Muscle of arm (tissue), 12 donors: Measurements from ENCODE around the gene HOXB3. TPM values are rescaled to one million over a fixed set of nuclear protein-coding genes. Genes with fewer than 3 reads are reported as not detected.

Experiments
- DNase-seq: peaks from one replicate; pipeline ENCODE4 v3.0.0-alpha.2; 2013
- polyA plus RNA-seq, 12 donors: library from polyadenylated mRNA; unstranded; fragments of 120-200 nt; gene quantifications; one replicate each; pipeline ENCODE4 v1.2.1, GENCODE V29; 2013; ENCODE audit not compliant: insufficient read length in 12 of 12

HOXB3 gene
- polyA plus RNA-seq, 12 donors: 4.0 to 42.9 (median 13.4) TPM; not detected in 1

DNA sequence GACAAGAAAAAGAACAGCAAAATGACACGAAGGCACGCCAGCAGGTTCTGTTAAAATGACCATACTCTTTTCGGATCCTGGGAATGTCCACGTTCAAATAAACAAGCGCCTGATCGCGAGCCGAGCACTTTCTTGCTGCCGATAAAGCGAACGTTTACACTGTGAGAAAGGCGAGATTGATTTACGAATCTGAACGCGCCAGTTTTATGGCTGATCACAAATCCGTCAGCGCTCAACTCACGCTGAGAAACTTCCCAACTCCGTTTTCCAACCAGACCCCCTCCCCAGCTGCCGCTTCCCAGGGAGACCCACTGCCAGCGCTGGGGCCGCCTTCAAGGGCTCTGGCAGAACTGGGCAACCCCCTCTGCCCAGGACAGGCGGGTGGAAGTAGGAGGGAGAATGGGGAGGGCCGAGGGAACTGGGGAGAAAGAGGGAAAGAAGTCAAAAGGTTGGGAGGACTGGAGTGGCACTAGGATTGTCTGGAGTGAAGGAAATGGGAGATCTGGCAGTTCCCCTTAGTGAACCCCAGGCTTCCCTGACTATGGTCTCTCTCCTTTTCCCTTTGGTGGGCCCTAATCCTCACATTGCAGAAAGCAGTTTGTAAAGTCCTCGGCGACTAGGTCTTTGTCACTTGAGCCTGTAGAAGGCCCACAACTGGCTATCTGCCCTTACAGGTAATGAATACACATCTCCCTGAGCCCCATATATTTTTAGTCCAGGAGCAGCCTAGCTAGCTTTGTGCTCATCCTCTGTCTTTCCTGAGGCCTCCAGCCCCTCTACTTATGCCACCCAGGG is 18.8 kb downstream of the HOXB3 start:
- no peak for DNase-seq

DNA sequence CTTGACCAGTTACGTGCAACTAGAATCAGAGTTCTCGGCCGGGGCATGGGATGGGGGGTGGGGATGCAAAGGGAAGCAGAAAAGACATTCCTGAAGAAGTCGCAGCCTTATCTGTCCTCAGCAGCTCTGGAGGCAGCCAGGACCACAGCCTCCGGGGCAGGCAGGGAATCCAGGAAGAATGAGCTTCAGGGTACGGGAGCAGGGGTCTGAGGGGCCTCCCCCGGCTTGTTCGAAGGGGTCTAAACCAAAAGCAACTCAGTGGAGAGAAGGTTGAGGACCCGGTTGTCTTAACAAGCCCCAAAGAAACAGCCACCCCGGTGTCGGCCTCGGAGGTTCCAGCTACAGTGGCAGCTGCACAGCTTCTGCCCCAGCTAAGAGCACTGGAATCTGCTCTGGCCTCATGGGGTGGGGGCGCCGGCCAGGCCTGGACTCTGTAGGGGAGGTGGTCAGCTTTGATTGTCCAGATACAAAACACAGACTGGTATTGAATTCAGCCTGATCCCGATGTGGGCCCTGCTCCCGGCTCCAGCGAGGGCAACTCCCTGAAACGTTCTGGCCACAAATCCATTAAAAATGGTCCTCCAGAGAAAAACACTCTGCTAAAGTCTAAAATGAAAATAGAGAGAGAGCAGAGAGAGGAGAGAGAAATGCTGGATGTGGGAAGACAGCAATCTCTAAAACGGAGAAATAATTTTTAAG is 19.6 kb downstream of the HOXB3 start:
- no peak for DNase-seq

DNA sequence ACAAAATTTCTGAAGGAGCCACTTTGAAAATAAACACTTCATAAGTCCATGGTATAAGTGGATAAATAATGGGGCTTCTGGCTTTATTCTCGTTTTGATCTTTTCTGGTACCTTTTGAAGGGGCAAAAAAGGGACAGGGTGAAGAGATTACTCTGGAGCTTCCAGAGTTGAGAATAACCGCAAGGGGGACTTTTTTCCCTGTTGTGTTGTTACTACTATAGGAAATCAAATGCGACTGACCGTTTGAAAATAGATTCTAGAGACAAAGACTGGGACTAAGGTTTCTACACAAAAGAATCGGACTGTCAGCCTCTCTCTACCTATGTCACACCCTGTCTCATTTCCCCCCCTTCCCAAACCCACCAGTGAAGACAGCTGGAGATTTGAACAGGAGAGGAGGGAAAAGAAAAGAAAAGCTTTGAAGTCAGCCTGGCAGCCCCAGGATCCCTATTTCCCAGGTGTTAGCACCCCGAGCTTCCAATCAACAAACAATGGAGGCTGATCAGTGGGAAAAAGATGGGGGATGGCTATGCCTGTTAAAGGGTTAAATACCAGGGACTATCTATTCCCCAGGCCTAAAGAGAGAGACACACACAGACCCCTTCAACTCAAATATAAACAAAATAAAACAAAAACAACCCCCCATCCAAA is 20.2 kb downstream of the HOXB3 start:
- no peak for DNase-seq

DNA sequence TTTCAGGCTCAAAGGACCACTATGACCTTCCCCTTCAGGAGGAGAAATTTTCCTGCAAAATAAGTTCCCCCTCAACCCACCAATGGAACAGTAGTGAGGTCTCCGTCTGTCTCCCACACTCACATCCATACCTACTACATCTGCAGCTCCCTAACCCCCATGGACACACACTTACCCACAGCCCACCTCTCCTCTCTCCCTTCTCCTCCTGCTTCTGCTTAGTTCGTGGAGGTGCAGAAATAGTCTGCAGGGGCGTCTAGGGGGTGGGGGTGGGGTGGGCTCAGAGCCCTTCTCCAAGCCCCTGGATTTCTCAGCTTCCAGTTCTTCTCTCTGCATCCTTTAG is 20.8 kb downstream of the HOXB3 start:
- DNase-seq: no peak

DNA sequence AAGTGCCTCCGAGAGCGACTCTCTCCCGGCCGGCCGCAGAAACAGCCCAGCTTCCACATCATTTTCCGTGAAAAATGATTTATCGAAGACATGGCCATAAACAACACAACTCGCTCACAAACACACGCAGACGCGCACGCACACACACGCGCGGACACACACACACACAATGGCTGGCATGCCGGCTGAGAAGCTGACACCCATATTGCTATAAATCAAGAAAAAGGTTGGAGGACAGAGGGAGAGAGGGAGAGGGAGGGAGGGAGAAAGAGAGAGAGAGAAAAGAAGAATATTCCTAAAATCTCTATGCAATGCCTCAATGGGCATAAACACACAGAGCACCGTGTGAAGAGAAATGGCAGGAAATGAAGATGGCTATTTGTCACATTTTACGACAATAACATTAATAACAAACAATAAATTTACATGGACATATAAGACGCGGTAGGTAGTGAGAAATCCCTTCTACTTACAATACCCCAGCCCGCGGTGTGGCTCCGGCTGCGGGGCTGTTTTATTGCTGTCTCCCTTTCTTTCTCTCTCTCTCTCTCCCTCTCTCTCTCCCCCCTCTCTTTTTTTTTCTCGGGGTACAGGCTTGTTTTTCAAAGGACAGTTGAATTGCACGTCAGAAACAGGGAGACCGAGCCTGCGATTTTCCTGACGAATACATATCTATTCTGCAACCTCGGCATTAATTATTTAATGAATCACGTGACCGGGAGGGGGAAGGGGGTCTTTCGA is 21.4 kb downstream of the HOXB3 start:
- no peak for DNase-seq

DNA sequence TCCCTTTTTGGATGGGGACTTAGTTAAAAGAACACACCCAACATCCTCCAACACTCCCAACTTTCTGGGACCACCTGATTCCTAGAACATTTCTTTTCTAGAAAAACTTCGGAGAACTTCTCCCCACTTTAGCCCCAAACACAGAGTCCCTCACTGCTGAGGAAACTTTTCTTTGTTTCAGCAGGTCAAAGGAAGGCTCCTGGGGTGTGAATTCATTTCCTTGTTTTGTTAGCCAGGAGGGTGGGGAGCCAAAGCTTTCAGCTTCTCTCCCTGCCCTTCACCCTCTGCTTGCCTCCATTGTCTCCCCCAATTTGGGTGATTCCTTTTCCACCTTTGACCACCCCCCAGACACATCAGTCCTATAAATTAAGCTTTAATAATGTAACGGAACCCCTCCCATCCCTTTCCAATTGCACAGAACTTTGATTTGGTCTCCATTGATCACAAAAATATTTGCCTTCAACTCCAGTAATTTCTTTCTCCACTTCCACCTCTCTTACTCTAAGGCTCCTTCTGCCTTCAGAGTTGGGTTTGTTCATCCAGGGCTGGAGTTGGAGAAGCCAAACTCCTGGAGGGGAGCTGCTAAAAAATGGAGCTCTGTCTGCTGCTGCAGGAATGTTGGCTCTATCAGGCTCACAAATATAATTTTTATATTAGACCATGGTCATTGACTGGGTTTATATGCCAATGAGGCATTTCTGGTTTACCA is 22.2 kb downstream of the HOXB3 start:
- DNase-seq: no peak

DNA sequence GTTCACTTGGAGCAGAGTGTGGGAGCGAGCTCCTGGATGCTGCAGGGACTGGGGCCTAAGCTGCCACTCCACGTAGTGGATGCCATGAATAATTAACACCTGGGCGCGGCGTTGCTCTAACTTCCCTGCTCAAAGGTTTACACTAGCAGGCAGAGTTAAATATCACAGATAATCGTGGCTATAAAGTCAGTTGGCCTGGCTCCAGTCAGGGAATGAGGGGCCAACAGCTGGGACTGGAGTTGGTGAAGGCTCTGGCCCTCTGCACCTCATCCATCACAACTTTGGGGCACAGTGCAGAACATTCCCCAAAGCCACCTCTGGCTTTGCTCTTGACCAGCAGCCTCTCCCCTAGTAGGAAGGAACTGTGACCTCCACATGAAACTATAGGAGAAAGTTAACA is 22.8 kb downstream of the HOXB3 start:
- DNase-seq: no peak

DNA sequence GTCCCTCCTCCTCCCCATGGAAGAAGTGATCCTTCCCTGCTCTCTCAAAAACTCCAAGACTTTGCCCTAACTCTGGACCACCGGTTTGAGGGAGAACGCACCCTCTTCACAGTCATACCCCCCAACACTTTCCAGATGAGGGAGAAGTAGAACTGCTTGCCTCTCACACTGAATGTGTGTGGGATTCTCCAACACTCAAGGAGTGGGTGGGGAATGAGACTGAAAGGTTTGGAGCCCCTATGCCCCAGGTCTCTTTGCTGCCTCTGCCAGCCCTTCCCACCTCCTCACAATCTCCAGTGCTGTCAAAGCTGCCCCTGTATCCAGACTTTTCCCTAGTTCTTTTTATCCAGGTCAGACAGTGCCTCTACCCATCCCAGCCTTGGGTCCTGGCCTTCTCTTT is 23.3 kb downstream of the HOXB3 start:
- no peak for DNase-seq

DNA sequence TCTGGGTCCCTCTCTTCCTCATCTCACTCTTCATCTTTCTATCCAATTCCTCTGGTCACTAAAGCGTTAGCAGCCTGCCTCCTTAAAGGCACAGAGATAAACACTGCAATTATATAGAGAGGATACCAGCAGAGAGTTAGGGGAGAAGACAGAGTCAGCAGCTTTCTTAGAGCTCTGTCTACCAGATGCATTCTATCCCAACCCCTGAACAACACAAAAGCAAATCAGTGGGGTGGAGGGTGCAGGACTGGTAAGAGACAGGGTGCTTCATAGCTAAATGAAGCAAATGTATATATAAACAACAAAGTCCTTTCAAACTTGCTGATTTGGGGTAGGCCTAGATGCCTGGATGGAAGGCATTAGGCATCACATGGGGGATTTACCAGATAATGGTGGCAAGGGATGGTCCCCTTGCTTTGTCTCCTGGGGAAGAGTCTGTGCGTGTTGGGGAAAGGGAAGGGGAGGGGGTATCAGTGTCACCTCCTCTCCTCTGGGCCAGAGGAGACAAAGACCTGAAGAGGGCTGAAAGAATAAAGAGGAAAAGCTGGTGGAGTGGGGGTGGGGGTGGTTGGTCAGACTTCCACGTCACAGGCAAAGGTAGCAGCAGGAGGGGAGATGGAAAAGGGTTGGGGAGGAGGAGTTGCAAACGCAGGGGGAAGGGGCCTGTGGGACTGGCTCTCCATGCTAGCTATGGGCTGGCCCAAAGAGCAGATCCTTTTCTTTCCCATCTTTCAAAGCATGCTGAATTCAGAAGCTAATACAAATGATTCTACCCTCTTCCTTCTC is 23.9 kb downstream of the HOXB3 start:
- no peak for DNase-seq

DNA sequence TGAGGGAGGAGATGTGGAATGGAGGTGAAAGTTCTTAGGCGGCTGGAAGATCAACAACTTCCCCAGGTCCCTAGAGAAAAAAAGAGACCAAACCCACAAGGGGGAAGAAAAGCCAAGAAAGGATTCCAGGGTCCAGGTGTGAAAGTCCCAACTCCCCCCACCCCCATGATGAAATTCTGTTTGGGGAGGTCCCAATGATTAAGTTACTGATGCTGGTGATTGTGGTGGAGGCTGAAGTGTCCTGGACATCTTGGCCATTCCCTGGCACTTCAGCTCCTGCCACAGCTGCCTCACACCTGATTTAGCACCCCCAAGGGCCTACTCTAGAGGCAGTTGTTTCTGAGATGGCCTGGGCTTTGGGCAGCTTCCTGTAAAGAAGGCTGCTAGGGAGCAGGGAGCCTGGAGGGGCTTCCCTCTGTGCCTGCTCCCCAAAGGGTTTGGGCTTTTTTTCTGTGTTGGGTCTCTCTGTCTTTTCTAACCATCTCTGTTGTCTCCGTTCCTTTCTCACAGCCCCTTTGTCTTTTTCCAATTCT is 25.0 kb downstream of the HOXB3 start:
- DNase-seq: no peak

DNA sequence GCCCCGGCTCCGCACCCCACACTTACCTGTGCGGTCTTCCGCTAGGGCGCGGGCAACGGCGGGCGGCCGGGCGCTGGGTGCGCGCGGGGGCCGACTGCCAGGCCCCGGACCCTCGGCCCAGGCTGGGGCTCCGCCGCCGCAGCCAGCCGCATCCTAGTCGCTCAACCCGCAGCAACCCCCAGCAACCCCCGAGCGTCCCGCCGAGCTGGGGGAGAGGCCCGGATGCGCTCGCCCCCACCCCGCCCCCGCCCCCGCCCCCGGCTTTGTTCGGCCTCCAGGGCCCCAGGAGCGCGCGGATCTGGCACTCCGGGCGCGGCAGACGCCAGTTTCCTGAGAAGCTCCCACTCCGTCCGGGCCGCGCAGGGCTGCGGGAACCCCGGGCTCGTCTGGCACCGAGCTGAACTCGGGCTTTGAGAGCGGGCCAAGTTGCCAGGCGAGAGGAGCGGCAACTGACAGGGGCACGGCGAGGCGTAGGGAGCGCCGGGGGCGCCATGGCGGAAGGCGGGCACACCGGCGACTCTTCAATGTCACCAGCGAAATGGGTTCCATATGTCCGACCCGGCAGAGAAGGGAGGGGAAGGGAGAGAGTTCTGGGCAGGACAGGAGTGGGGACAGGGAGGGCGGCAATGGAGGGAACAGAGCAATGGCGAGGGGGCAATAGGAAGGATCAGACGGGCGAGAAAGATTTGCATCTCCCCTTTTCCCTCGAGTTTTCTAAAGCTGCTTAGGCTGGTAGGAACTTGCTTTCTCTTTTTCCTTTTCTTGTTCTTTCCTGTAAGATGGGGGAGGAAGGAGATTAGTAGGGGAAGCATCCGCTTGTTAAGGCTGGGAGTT is 25.6 kb downstream of the HOXB3 start:
- DNase-seq: no peak

DNA sequence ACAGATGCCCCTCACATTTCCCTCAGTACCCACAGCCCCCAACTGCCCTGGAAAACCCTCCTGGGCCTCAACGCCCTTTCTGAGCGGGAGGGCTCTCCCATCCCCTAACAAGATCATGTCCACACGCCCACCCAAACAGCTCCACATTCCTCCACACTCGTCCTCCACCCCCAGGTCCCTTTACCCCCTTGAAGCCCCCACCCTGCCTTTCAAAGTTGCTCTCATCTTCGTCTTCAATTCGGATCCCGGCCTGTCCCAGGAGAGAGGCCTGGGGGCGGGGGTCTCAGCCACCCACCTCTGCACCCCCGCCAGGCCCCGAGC is 26.2 kb downstream of the HOXB3 start:
- no peak for DNase-seq

DNA sequence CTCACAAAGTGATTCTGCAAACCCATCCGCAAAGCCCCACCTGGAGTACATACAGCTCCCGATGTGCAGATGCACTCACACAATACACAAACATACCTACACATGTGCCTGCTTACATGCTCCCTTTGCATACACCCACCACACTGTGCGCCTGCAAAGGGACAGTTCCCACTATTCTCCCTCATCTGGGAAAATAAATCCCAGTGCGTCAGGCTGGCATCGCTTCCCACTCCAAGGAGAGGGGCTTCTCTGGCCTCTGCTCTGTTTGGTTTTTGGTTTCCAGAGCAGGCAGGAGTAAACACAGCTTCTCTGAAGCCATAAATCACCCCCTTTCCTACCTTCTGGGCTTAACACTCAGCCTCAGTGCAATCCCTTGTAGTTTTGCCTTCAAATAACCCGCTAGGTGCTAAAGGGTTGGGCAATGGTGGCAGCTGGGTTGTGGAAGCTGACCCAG is 26.6 kb downstream of the HOXB3 start:
- DNase-seq: no peak

DNA sequence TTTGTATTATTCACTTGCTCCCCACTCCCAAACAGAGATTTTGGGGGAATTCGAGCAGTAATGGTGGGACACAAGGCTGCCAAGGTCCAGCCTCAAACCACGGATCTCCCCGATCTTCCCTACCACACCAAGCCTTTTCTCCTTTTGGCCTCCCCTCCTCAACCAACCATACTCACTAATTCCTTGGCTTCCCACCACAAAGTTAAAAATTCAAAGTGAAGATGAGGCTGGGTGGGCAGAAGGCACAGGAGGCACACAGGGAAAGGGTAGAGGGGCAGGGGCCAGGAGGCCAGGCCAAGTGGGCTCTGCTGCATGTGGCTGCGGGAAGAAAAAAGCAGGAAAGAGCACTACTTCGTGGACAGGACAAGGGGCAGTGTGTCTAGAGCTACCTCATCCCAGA is 27.1 kb downstream of the HOXB3 start:
- no peak for DNase-seq

DNA sequence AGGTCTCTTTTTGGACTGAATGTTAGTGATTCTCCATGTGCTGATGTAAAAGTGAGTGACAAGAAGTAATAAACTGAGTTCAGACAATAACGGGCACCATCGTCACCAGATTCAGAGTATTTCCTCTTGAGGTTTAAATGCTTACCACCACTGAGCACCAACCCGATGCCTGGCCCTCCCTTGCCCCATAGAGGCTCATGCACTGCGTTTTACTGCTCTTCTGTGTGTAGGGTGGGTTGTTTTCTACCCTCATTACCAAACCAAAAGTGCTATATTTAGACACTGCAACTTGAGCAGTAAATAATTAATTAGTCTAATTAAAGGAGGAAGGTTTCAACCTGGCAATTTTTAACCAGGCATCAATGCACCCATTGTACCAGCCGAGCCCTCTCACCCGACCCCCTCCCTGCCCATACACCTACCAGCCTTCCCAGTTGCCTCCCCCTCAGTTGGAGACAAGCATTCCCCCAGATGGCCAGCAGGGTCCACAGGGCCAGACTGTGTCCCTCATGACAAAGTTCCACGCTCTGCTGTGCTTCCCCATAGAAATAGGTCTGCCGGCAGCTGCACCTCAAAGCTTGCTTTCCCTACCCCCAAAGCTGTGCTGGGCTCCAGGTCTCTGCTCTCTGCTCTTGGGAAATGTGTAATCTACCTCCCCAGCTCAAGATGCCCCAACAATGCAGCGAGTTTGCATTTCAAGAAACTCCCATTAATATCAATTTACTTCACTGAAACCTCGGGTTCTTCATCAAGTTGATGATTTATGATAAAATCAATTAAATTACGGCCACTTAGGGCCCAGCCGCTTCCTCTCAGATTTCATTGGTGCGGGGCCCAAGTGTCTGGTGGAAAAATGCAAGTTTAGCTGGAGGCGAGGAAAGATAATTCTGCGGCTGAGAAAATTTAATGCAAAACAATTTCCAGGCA is 27.9 kb downstream of the HOXB3 start:
- DNase-seq: no peak

DNA sequence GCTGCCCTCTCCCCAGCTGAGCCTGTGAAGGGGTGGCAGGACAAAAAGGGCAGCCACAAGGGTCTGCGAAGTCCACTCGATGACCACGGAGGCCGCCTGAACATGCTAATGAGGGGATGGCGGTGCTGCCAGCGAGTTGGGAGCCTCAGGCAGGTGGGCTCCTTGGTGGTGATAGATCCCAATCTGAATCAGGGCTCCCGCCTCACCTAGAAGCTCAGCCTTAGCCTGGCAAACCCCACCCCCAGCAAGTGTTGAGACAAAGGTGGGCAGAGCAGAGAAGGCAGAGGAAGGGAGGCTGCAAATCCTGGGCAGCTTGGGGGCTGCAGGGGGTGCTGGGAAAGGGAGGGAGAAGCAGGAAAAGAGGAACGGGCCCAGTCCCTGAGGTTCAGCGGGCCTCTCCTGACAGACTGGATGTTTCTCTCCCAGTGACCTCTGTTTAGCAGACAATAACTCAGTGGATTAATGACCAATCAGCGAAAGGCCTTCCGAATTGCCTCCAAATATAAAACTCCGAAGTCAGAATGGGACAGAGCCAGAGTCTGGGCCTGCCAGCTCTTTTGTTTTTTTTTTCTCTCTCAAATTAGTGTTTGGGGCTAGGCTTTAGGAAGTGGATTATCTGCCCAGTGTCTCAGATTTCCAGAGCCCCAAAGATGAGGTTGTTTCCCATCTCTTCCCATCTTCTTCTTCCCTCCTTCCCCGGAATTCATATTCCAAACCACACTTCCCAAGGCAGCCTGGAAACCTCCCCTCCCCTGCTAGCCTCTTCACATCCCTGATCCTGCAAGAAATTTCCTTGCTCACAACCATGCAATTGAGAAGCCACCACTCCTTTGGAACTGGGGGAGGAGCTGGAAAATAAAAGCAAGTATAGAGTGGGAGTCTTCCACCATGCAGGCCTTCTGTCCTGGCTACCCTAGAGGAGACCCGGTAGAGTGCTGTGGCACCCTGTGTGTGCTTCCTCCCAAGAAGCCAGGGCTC is 29.9 kb downstream of the HOXB3 start:
- DNase-seq: no peak

DNA sequence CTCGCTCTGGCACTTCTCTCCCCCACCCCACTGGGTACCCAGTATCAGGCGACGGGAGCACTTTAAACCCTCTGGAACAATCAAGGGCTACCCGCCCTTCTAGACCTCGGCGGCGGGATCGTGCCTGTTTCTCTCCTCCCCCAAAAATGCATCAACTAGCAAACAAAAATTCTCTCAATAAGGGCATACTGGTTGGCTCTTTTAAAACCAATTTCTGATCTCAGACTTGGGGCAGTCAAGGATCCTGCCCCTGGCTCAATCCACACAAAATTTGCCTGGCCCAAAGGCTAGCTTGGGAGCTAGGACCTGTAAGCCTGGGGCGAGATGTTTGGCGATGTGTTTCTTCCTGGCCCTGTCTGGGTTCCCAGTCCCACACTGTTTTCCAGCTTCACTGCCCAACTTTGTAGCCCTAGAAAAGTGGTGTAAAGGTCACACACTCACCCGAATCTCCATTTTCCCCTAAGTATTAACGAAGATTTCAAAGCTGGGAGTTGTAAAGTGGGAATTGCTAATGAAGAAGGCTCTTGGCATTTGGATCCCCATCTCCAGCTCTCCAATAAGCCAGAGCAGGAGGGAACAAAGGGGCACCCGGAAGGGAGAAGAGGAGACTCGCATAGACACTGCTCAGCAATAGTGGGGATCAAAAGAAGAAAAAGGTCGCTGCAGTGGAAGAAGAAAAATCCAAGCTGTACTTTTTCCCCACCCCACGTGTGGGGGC is 30.8 kb downstream of the HOXB3 start:
- no peak for DNase-seq
